ENCODE results near the gene THAP4. TPM values are rescaled to one million over a fixed set of nuclear protein-coding genes. Genes with fewer than 3 reads are reported as not detected.

Gene THAP4
- total RNA-seq, 1 experiment from 2014 or later: 22.2 TPM

Other genes with a start within 250 kb of the THAP4 start
- 110 and 133 TPM in 2 replicates for gene STK25, start 128.6 kb downstream of the THAP4 start, total RNA-seq (2014; rRNA removed; shearing (Covaris generic))
- 3.9 and 11.7 TPM in 2 replicates for gene BOK, start 78.4 kb downstream of the THAP4 start, total RNA-seq (2014; rRNA removed; shearing (Covaris generic))
- gene ATG4B, start 535 bp upstream of the THAP4 start, total RNA-seq (2014; rRNA removed; shearing (Covaris generic)): 46.1 and 49.5 TPM in 2 replicates
- 40.6 and 49.3 TPM in 2 replicates for gene DTYMK, start 49.7 kb upstream of the THAP4 start, total RNA-seq (2014; rRNA removed; shearing (Covaris generic))
- gene ING5, start 64.9 kb upstream of the THAP4 start, total RNA-seq (2014; rRNA removed; shearing (Covaris generic)): 9.2 and 11.0 TPM in 2 replicates
- 3.5 and 6.1 TPM in 2 replicates for gene D2HGDH, start 97.5 kb upstream of the THAP4 start, total RNA-seq (2014; rRNA removed; shearing (Covaris generic))
- not detected in 2 replicates for gene GAL3ST2, start 139.7 kb upstream of the THAP4 start, total RNA-seq (2014; rRNA removed; shearing (Covaris generic))
- gene NEU4, start 172.0 kb upstream of the THAP4 start, total RNA-seq (2014; rRNA removed; shearing (Covaris generic)): not detected in 2 replicates
- not detected in 2 replicates for gene PDCD1, start 221.7 kb upstream of the THAP4 start, total RNA-seq (2014; rRNA removed; shearing (Covaris generic))
- gene RTP5, start 232.6 kb upstream of the THAP4 start, total RNA-seq (2014; rRNA removed; shearing (Covaris generic)): not detected in 2 replicates

All from M059J (cell line).